GM06990 (cell line): ENCODE data around the gene CDH16.

Source experiments
- DNase-seq: peaks from one replicate; pipeline ENCODE4 v3.0.0-alpha.2; 2011; ENCODE audit not compliant: insufficient read length; ENCODE audit errors: extremely low read depth
- H3K27me3 ChIP-seq: replicated peaks from 2 replicates; pipeline ENCODE4 v1.6.0; 2011; ENCODE audit warnings: low read length; ENCODE audit not compliant: control insufficient read depth, insufficient read depth
- H3K36me3 ChIP-seq: 2 replicates; pipeline ENCODE4 v1.5.1; 2011; ENCODE audit warnings: low read length; ENCODE audit not compliant: control insufficient read depth, insufficient read depth
- H3K4me3 ChIP-seq: replicated peaks from 2 replicates; pipeline ENCODE4 v1.5.1; 2011; ENCODE audit warnings: low read depth, mild to moderate bottlenecking, control low read depth, low read length
- CTCF ChIP-seq: IDR thresholded peaks from 2 replicates; pipeline ENCODE4 v1.5.1; 2011; ENCODE audit warnings: low read length, control low read depth, mild to moderate bottlenecking, inconsistent platforms; ENCODE audit not compliant: insufficient read depth, poor library complexity, severe bottlenecking

Gene CDH16

GRCh38 chr16:66918803-66919568 is at the start of gene CDH16:
Gene CDH16 (minus strand): TSS chr16:66918885. CDS start chr16:66918065, 820 bp downstream.
- peaks cover 2% of the 10 kb centered on the region for H3K27me3 ChIP-seq
- no peak for DNase-seq
- H3K4me3 ChIP-seq, result no peak within 1 kb of the TSS

GRCh38 chr16:66964049-66964448 is 45.4 kb upstream of the CDH16 start:
- H3K36me3 ChIP-seq, result no peaks in the 10 kb centered on the region; the same call in 1 of the 2 replicates
- no peak for DNase-seq
- H3K27me3 ChIP-seq, result no peaks in the 10 kb centered on the region
- no peak for TF ChIP-seq CTCF
- H3K4me3 ChIP-seq, result no peak overlapping the region

More at GRCh38 chr16:66918803-66919568, at the start of gene CDH16:
- H3K36me3 ChIP-seq, result no peaks in the 10 kb centered on the region
- no peak for TF ChIP-seq CTCF

- Histone ChIP-seq H3K36me3 (no peaks in the 10 kb centered on the region; the same call in 1 of the 2 replicates), H3K4me3 (no peak overlapping the region), H3K27me3 (no peaks in the 10 kb centered on the region)
- TF ChIP-seq CTCF, result no peak
- DNase-seq, result no peak
These were observed 43.2 kb upstream of the CDH16 start for GRCh38 chr16:66961914-66962313.

GRCh38 chr16:66961065-66961744 is 42.5 kb upstream of the CDH16 start, which contains the start of gene CES3:
Gene CES3 (plus strand): TSS chr16:66961266. CDS start chr16:66961308, 42 bp downstream.
- peak; percentile 91 for TF ChIP-seq CTCF
- Histone ChIP-seq H3K36me3 (no peaks in the 10 kb centered on the region), H3K4me3 (peak within 1 kb of the TSS; percentile 45), H3K27me3 (no peaks in the 10 kb centered on the region)
- peak; percentile 62 for DNase-seq

GRCh38 chr16:66960270-66960669 is 41.6 kb upstream of the CDH16 start:
- Histone ChIP-seq H3K27me3 (no peaks in the 10 kb centered on the region), H3K36me3 (no peaks in the 10 kb centered on the region), H3K4me3 (no peak overlapping the region)
- no peak for DNase-seq
- TF ChIP-seq CTCF, result no peak
